MCF 10A (cell line): ENCODE results near the gene DLX5. TPM values are rescaled to one million over a fixed set of nuclear protein-coding genes. Genes with fewer than 3 reads are reported as not detected.

Experiments used
- BruUV-seq: library from RNA; stranded (reverse); fragments of 400-500 nt; replicated peaks from 2 replicates; lab custom pipeline; 2021; lab: Mats Ljungman, UMichigan
- CTCF ChIA-PET: fragments of 300-600 bp; sonication (Branson Sonifier 250); formaldehyde crosslinking; extraction: SDS; loops from one replicate; lab custom pipeline; 2021; ENCODE audit warnings: antibody characterized with exemption, inconsistent platforms; lab: Yijun Ruan, JAX
- POLR2A ChIA-PET: fragments of 300-600, 350-650 bp; sonication (Branson Sonifier 250); formaldehyde crosslinking; extraction: SDS; loops from one replicate; lab custom pipeline; 2020; ENCODE audit warnings: antibody characterized with exemption, inconsistent platforms; lab: Yijun Ruan, JAX
- DNase-seq: peaks from one replicate; pipeline ENCODE4 v3.0.0-alpha.2; 2018; ENCODE audit not compliant: unreplicated experiment
- H3K27ac Mint-ChIP-seq: one replicate; pipeline ENCODE4 v1.8.0; 2022; ENCODE audit warnings: mild to moderate bottlenecking, low read depth, mixed read lengths; ENCODE audit not compliant: unreplicated experiment
- H3K27me3 Mint-ChIP-seq: one replicate; pipeline ENCODE4 v1.8.0; 2022; ENCODE audit warnings: mixed read lengths; ENCODE audit not compliant: insufficient read depth, unreplicated experiment
- H3K36me3 Mint-ChIP-seq: one replicate; pipeline ENCODE4 v1.8.0; 2022; ENCODE audit warnings: mild to moderate bottlenecking, moderate library complexity, mixed read lengths; ENCODE audit not compliant: insufficient read depth, unreplicated experiment
- H3K4me1 Mint-ChIP-seq: one replicate; pipeline ENCODE4 v1.8.0; 2022; ENCODE audit warnings: mixed read lengths; ENCODE audit not compliant: insufficient read depth, unreplicated experiment
- H3K4me3 Mint-ChIP-seq: one replicate; pipeline ENCODE4 v1.8.0; 2022; ENCODE audit warnings: mild to moderate bottlenecking, moderate library complexity, mixed read lengths; ENCODE audit not compliant: unreplicated experiment
- H3K9me3 Mint-ChIP-seq: one replicate; pipeline ENCODE4 v1.8.0; 2022; ENCODE audit warnings: mixed read lengths; ENCODE audit not compliant: unreplicated experiment
- intact Hi-C: fragments of 100-400 bp; cut with micrococcal nuclease; formaldehyde crosslinking; loops from 2 replicates; pipeline ENCODE4 v1.14.1; 2022
- total RNA-seq: library from RNA; stranded (reverse); gene quantifications from 2 replicates; pipeline ENCODE4 v1.2.3, GENCODE V29; 2022
- TF ChIP-seq, protein P1 (sequence below): fragments of 200-600 bp; IDR thresholded peaks from one replicate; pipeline ENCODE4 v1.8.0; 2022; ENCODE audit warnings: antibody characterized with exemption, mild to moderate bottlenecking; ENCODE audit not compliant: unreplicated experiment

The DLX5 gene
- total RNA-seq, 1 experiment from 2014 or later: not detected

DNA sequence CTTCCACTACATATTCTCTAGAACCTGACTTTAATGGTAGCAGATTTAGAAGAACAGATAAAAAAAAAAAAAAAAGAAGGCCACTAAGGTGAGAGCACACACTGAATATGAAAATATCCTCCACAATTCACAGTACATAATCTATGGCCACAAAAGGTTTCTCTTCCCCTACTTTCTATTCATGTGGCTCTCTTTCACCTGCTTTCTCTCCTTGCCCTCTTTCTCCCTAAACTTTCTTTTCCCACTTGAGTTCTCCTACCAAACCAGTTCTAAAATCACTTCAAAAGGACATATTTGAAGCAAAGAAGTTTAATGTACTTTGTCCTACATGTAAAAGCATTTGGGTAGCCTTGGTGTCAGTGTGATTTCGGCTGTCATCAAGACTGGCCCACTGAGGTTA is 37.7 kb downstream of the DLX5 start:
- BruUV-seq: no TSS peak
- intact Hi-C loops: no loop called here
- no peak overlapping the region for H3K27ac Mint-ChIP-seq
- H3K9me3 Mint-ChIP-seq: no peaks in the 10 kb centered on the region
- no peak for DNase-seq
- ChIA-PET POLR2A (no interaction called here), CTCF (interaction anchor here (1.2 kb wide), 1 partner anchor 20 kb away, joined by 3 read pairs; no protein-coding TSS in a partner anchor)
- peaks cover 45% of the 10 kb centered on the region for H3K27me3 Mint-ChIP-seq
- H3K36me3 Mint-ChIP-seq: no peaks in the 10 kb centered on the region
- H3K4me1 Mint-ChIP-seq: peaks cover 5% of the 10 kb centered on the region
- no peak overlapping the region for H3K4me3 Mint-ChIP-seq
- TF ChIP-seq, protein P1, sequence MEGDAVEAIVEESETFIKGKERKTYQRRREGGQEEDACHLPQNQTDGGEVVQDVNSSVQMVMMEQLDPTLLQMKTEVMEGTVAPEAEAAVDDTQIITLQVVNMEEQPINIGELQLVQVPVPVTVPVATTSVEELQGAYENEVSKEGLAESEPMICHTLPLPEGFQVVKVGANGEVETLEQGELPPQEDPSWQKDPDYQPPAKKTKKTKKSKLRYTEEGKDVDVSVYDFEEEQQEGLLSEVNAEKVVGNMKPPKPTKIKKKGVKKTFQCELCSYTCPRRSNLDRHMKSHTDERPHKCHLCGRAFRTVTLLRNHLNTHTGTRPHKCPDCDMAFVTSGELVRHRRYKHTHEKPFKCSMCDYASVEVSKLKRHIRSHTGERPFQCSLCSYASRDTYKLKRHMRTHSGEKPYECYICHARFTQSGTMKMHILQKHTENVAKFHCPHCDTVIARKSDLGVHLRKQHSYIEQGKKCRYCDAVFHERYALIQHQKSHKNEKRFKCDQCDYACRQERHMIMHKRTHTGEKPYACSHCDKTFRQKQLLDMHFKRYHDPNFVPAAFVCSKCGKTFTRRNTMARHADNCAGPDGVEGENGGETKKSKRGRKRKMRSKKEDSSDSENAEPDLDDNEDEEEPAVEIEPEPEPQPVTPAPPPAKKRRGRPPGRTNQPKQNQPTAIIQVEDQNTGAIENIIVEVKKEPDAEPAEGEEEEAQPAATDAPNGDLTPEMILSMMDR: no peak

DNA sequence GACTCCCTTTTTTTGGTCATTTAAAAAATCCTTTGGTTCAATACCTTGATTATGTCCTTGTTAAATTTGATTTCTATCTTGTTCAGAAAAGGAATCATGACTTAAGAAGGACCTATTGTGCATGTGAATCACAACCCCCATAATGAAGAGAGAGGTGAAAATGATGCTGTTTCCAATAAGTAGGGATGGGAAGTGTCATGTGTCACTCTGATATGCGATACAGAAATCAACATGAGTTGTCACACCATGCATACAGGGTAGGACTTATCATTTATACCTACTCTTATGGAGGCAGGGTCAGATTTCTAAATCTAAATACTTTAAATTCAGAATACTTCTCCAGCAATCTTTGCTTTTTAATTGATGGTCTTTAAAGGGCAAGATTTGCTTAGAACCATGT is 38.6 kb downstream of the DLX5 start:
- intact Hi-C loops: no loop called here
- Mint-ChIP-seq H3K4me3 (no peak overlapping the region), H3K4me1 (peaks cover 5% of the 10 kb centered on the region), H3K27ac (no peak overlapping the region), H3K27me3 (peaks cover 45% of the 10 kb centered on the region), H3K36me3 (no peaks in the 10 kb centered on the region), H3K9me3 (no peaks in the 10 kb centered on the region)
- POLR2A ChIA-PET: no interaction called here
- BruUV-seq: no TSS peak
- CTCF ChIA-PET: interaction anchor here (0.6 to 1.2 kb wide), 2 partner anchors 21 to 131 kb away, joined by 3 read pairs; no protein-coding TSS in a partner anchor
- DNase-seq: no peak
- TF ChIP-seq, protein P1: no peak

GRCh38 chr7:96982586-96982985 is 42.0 kb downstream of the DLX5 start:
- DNase-seq: no peak
- H3K9me3 Mint-ChIP-seq: no peaks in the 10 kb centered on the region
- POLR2A ChIA-PET: no interaction called here
- H3K4me1 Mint-ChIP-seq: peaks cover 5% of the 10 kb centered on the region
- H3K4me3 Mint-ChIP-seq: no peak overlapping the region
- H3K36me3 Mint-ChIP-seq: no peaks in the 10 kb centered on the region
- TF ChIP-seq, protein P1: no peak
- no peak overlapping the region for H3K27ac Mint-ChIP-seq
- CTCF ChIA-PET: no interaction called here
- BruUV-seq: no TSS peak
- H3K27me3 Mint-ChIP-seq: peaks cover 38% of the 10 kb centered on the region
- intact Hi-C loops: no loop called here

- no peak for DNase-seq
- intact Hi-C loops: no loop called here
- no peak overlapping the region for H3K27ac Mint-ChIP-seq
- no peaks in the 10 kb centered on the region for H3K9me3 Mint-ChIP-seq
- H3K4me1 Mint-ChIP-seq: peaks cover 5% of the 10 kb centered on the region
- ChIA-PET CTCF (interaction anchor here (0.5 to 0.6 kb wide), 2 partner anchors 14 to 384 kb away, joined by 3 read pairs; no protein-coding TSS in a partner anchor), POLR2A (interaction anchor here (1.2 kb wide), 1 partner anchor 10 kb away, joined by 4 read pairs; no protein-coding TSS in a partner anchor)
- H3K36me3 Mint-ChIP-seq: peaks cover 6% of the 10 kb centered on the region
- TF ChIP-seq, protein P1: no peak
- H3K4me3 Mint-ChIP-seq: no peak overlapping the region
- peaks cover 19% of the 10 kb centered on the region for H3K27me3 Mint-ChIP-seq
- BruUV-seq: no TSS peak
These were observed 44.9 kb downstream of the DLX5 start for GRCh38 chr7:96979551-96980276.
